Measurements from ENCODE around the gene FAM78A. TPM values are rescaled to one million over a fixed set of nuclear protein-coding genes. Genes with fewer than 3 reads are reported as not detected.
A peak's percentile ranks its signal among the peaks of the same experiment; 100 is the strongest.
"Not testable (repeated sequence)": the region's sequence is repeated elsewhere in the genome, so short reads cannot be mapped to it uniquely, and the experiment has no call there.

Gene FAM78A
- total RNA-seq, 4 donors from 2014 or later = 1.7 to 4.0 (median 3.3) TPM

GRCh38 chr9:131272212-131272611 lies 4.1 kb downstream of the FAM78A start:
- H3K9me3 ChIP-seq = no peaks in the 10 kb centered on the region
- H3K4me3 ChIP-seq = no peak overlapping the region
- WGBS = 94% methylated on average over 3 of the region's 3 CpGs
- peaks cover 0 to 28% (median 0%) of the 10 kb centered on the region in 4 donors for H3K27me3 ChIP-seq
- H3K4me1 ChIP-seq = peaks cover 22 to 57% (median 45%) of the 10 kb centered on the region in 4 donors
- DNase-seq (ENCODE audit: extremely low spot score) = no peak
- no peak for TF ChIP-seq EP300 (IDR thresholded peaks at IDR 0.05)
- no peak for TF ChIP-seq POLR2A (IDR thresholded peaks at IDR 0.05; ENCODE audit: low read depth)
- no peak for TF ChIP-seq CTCF (IDR thresholded peaks at IDR 0.05)
- TF ChIP-seq POLR2AphosphoS5 (IDR thresholded peaks at IDR 0.05) = no peak
- peak overlapping the region; percentile 46 to 72 (median 69) for H3K27ac ChIP-seq (replicated peaks in 1 of 4)
- no peaks in the 10 kb centered on the region for H3K36me3 ChIP-seq
- intact Hi-C loops (cut with DNase I) = no loop called here

GRCh38 chr9:131271506-131271931 lies 4.8 kb downstream of the FAM78A start:
- Histone ChIP-seq H3K4me3 (no peak overlapping the region), H3K36me3 (no peaks in the 10 kb centered on the region), H3K4me1 (peaks cover 15 to 63% (median 42%) of the 10 kb centered on the region in 4 donors), H3K27me3 (peaks cover 0 to 23% (median 0%) of the 10 kb centered on the region in 4 donors), H3K27ac (replicated peaks in 1 of 4) (peak overlapping the region; percentile 52 to 72 (median 64)), H3K9me3 (no peaks in the 10 kb centered on the region)
- no peak for DNase-seq (ENCODE audit: extremely low spot score)
- intact Hi-C loops (cut with DNase I) = no loop called here
- TF ChIP-seq CTCF (IDR thresholded peaks at IDR 0.05) (no peak), EP300 (IDR thresholded peaks at IDR 0.05) (no peak), POLR2A (IDR thresholded peaks at IDR 0.05; ENCODE audit: low read depth) (no peak), POLR2AphosphoS5 (IDR thresholded peaks at IDR 0.05) (no peak)
- WGBS = 65% methylated on average over 6 of the region's 6 CpGs

GRCh38 chr9:131271016-131271273 lies 5.4 kb downstream of the FAM78A start:
- intact Hi-C loops (cut with DNase I); H3K9me3 ChIP-seq; H3K4me3 ChIP-seq; DNase-seq (ENCODE audit: extremely low spot score); H3K36me3 ChIP-seq: not testable (repeated sequence)
- Histone ChIP-seq H3K27ac (replicated peaks in 1 of 4) (peak overlapping the region; percentile 52 to 72 (median 64)), H3K27me3 (peaks cover 0 to 17% (median 0%) of the 10 kb centered on the region in 4 donors), H3K4me1 (peaks cover 13 to 69% (median 40%) of the 10 kb centered on the region in 4 donors)
- WGBS = 92% methylated on average over 1 of the region's 1 CpG

GRCh38 chr9:131270171-131271015 lies 5.9 kb downstream of the FAM78A start:
- no peak for DNase-seq (ENCODE audit: extremely low spot score)
- H3K27ac ChIP-seq (replicated peaks in 1 of 4) = peak overlapping the region; percentile 61 to 72 (median 67)
- WGBS = 74% methylated on average over 16 of the region's 20 CpGs
- H3K36me3 ChIP-seq = no peaks in the 10 kb centered on the region
- H3K9me3 ChIP-seq = no peaks in the 10 kb centered on the region
- intact Hi-C loops (cut with DNase I) = no loop called here
- TF ChIP-seq POLR2A (IDR thresholded peaks at IDR 0.05; ENCODE audit: low read depth) (no peak), POLR2AphosphoS5 (IDR thresholded peaks at IDR 0.05) (peak; percentile 26 to 69)
- peaks cover 0 to 12% (median 0%) of the 10 kb centered on the region in 4 donors for H3K27me3 ChIP-seq
- H3K4me3 ChIP-seq = peak overlapping the region in 1 of 4 donors; percentile 10
- H3K4me1 ChIP-seq = peaks cover 15 to 75% (median 40%) of the 10 kb centered on the region in 4 donors

GRCh38 chr9:131266266-131267229 lies 9.8 kb downstream of the FAM78A start:
- Histone ChIP-seq H3K27ac (replicated peaks in 1 of 4) (no peak overlapping the region), H3K9me3 (no peaks in the 10 kb centered on the region), H3K4me3 (no peak overlapping the region), H3K27me3 (no peaks in the 10 kb centered on the region), H3K36me3 (peaks cover 0 to 11% (median 0%) of the 10 kb centered on the region in 4 donors), H3K4me1 (peaks cover 25 to 58% (median 30%) of the 10 kb centered on the region in 4 donors)
- 70% methylated on average over 22 of the region's 26 CpGs for WGBS
- no peak for DNase-seq (ENCODE audit: extremely low spot score)
- intact Hi-C loops (cut with DNase I) = no loop called here
- TF ChIP-seq CTCF (IDR thresholded peaks at IDR 0.05) (no peak), EP300 (IDR thresholded peaks at IDR 0.05) (no peak), POLR2AphosphoS5 (IDR thresholded peaks at IDR 0.05) (no peak), POLR2A (IDR thresholded peaks at IDR 0.05; ENCODE audit: low read depth) (no peak)

All from esophagus muscularis mucosa (tissue), 4 donors.